Measurements from ENCODE around the gene NET1. TPM values are rescaled to one million over a fixed set of nuclear protein-coding genes. Genes with fewer than 3 reads are reported as not detected.

Gene NET1
- polyA plus RNA-seq, 2 of the 4 experiments (the other 2 are of a cell fraction) = 42.9 to 132 TPM

DNA sequence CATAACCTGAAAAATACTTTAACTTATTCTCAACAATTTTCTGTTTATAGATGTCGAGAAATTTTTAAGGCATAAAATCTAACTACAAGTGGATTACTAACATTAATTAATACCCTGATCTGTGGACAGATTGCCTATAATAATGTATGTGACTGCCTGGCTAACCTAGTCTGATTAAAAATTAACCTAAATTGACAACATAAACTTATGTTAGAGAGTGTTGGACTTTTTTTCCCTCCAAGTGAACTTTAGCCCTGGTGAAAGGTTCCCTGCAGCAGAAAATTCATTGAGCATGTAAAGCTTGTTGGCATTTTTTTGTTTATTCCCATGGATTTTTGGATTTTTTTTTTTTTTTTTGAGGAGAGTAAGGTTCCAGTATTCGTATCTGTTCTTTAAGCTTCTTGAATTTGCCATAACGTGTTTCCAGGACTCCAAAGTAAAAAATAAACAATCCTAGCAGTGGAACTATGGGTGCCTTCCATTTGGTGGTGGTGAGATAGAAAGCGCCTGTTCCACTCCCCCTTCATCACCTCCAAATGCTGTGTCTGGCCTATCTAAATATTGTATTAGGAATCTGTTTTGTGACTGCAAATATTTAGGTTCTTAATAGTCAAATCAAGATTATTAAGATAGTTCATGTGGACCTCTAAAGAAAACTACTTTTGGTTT lies 36.1 kb downstream of the NET1 start:
- no peaks in the 10 kb centered on the region for H3K9me3 ChIP-seq
- ChIA-PET CTCF (interaction anchor here (1.1 to 12.8 kb wide), 3 partner anchors 8 to 171 kb away, joined by 3 to 432 read pairs (median 3); no protein-coding TSS in a partner anchor), POLR2A (interaction anchor here (0.7 to 4.1 kb wide), 3 partner anchors 99 to 174 kb away, joined by 3 to 34 read pairs (median 13); no protein-coding TSS in a partner anchor)
- ATAC-seq (no peak), DNase-seq (ENCODE audit: low read depth in 1 of 2, low spot score in 1 of 2) (no peak), FAIRE-seq (no peak)
- peak overlapping the region; percentile 61 for H3K4me3 ChIP-seq
- H3K27ac ChIP-seq = peak overlapping the region; percentile 48 to 73
- peak overlapping the region; percentile 85 for H3K4me2 ChIP-seq
- TF ChIP-seq EHMT2 (IDR thresholded peaks at IDR 0.05; ENCODE audit: low read depth) (no peak), RFX5 (IDR thresholded peaks at IDR 0.05) (no peak), HOXB13 (CRISPR knock-in tag; IDR thresholded peaks at IDR 0.05; ENCODE audit: low read depth) (no peak), ZSCAN20 (CRISPR knock-in tag; IDR thresholded peaks at IDR 0.05) (no peak), HOXA7 (CRISPR knock-in tag; IDR thresholded peaks at IDR 0.05) (no peak)
- peaks cover 39% of the 10 kb centered on the region for H3K4me1 ChIP-seq
- WGBS (ENCODE audit: missing lambda C conversion rate) = 10% methylated on average over 4 of the region's 4 CpGs

DNA sequence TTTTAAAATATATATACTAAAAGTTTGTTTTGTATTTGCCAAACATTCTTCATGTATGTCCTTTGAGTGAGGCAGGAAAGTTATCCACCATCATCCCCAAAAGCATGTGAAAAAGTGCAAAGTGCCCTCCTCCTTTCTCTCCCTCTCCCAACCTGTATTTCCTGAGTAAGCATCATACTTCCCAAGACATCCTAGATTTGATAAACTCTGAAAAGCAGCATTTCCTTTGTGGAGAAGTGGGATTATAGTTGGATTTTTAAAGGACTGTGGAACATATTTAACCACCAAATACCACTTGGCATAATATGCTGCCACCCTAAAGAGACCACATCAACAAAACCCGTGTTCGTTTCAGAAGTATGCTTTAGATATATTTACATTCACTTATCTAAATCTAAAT lies 36.9 kb downstream of the NET1 start:
- FAIRE-seq (no peak), ATAC-seq (no peak), DNase-seq (ENCODE audit: low read depth in 1 of 2, low spot score in 1 of 2) (no peak)
- WGBS (ENCODE audit: missing lambda C conversion rate) = 17% methylated on average over 2 of the region's 2 CpGs
- ChIA-PET CTCF (no interaction called here), POLR2A (interaction anchor here (1.4 kb wide), 1 partner anchor 98 kb away, joined by 13 read pairs; no protein-coding TSS in a partner anchor)
- no peaks in the 10 kb centered on the region for H3K9me3 ChIP-seq
- TF ChIP-seq POLR2AphosphoS2 (conservative IDR thresholded peaks at IDR 0.05; ENCODE audit: low read length) (no peak), CEBPB (IDR thresholded peaks at IDR 0.05) (no peak), KDM1A (IDR thresholded peaks at IDR 0.05; ENCODE audit: low read depth) (no peak), ESRRA (IDR thresholded peaks at IDR 0.05; ENCODE audit: borderline replicate concordance, low read length) (no peak)
- peaks cover 39% of the 10 kb centered on the region for H3K4me1 ChIP-seq
- peak overlapping the region; percentile 61 for H3K4me3 ChIP-seq
- H3K4me2 ChIP-seq = peak overlapping the region; percentile 85
- H3K27ac ChIP-seq = peak overlapping the region; percentile 48 to 73; a peak in 5 of 6 replicates

DNA sequence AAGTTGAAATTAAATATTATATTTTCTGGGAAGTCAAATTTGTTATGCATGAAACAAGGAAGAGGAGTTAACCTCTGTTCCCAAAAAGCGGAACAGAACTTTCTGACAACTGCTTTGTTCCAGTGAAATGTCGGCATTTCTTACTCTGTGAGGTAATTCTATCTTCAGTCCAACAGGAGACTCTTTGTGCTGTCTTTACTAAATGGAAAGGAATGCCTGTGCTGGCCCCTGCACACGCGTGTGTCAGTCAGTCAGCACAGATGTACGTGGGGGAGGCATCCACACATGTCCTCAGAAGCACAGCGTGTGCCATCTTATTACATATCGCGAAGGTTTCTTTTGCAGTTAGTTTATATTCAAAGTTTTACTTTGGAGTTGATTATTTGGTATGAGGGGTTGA lies 37.5 kb downstream of the NET1 start:
- H3K27ac ChIP-seq = peak overlapping the region; percentile 64 to 73
- peak in 1 of 2 experiments; percentile 40 for DNase-seq (ENCODE audit: low read depth in 1 of 2, low spot score in 1 of 2)

More for the DNA sequence above, 37.5 kb downstream of the NET1 start:
- FAIRE-seq = no peak
- WGBS (ENCODE audit: missing lambda C conversion rate) = 57% methylated on average over 8 of the region's 8 CpGs
- peak in 1 of 2 experiments; percentile 28; a peak in 3 of 6 replicates for ATAC-seq
- Histone ChIP-seq H3K4me3 (peak overlapping the region; percentile 61), H3K9me3 (no peaks in the 10 kb centered on the region), H3K4me1 (peaks cover 39% of the 10 kb centered on the region), H3K4me2 (peak overlapping the region; percentile 85)
- TF ChIP-seq CBX2 (IDR thresholded peaks at IDR 0.05; ENCODE audit: borderline replicate concordance, low read depth) (no peak), JUNB (IDR thresholded peaks at IDR 0.05) (no peak), RNF2 (IDR thresholded peaks at IDR 0.05; ENCODE audit: borderline replicate concordance, low read depth) (no peak), MAFK (IDR thresholded peaks at IDR 0.05; ENCODE audit: partially characterized antibody) (no peak), NPAS2 (CRISPR knock-in tag; IDR thresholded peaks at IDR 0.05; ENCODE audit: borderline replicate concordance) (no peak), ESRRA (IDR thresholded peaks at IDR 0.05; ENCODE audit: borderline replicate concordance, low read length) (no peak), TP53 (CRISPR knock-in tag; IDR thresholded peaks at IDR 0.05) (no peak), HOXB5 (CRISPR knock-in tag; IDR thresholded peaks at IDR 0.05) (no peak), HOXA7 (CRISPR knock-in tag; IDR thresholded peaks at IDR 0.05) (no peak), RCOR1 (IDR thresholded peaks at IDR 0.05; ENCODE audit: low read depth, low read length) (no peak), FOXS1 (CRISPR knock-in tag; IDR thresholded peaks at IDR 0.05) (no peak), KDM5A (IDR thresholded peaks at IDR 0.05) (no peak), SMC3 (IDR thresholded peaks at IDR 0.05) (no peak), ZSCAN20 (CRISPR knock-in tag; IDR thresholded peaks at IDR 0.05) (no peak)
- TF ChIP-seq, protein P1, sequence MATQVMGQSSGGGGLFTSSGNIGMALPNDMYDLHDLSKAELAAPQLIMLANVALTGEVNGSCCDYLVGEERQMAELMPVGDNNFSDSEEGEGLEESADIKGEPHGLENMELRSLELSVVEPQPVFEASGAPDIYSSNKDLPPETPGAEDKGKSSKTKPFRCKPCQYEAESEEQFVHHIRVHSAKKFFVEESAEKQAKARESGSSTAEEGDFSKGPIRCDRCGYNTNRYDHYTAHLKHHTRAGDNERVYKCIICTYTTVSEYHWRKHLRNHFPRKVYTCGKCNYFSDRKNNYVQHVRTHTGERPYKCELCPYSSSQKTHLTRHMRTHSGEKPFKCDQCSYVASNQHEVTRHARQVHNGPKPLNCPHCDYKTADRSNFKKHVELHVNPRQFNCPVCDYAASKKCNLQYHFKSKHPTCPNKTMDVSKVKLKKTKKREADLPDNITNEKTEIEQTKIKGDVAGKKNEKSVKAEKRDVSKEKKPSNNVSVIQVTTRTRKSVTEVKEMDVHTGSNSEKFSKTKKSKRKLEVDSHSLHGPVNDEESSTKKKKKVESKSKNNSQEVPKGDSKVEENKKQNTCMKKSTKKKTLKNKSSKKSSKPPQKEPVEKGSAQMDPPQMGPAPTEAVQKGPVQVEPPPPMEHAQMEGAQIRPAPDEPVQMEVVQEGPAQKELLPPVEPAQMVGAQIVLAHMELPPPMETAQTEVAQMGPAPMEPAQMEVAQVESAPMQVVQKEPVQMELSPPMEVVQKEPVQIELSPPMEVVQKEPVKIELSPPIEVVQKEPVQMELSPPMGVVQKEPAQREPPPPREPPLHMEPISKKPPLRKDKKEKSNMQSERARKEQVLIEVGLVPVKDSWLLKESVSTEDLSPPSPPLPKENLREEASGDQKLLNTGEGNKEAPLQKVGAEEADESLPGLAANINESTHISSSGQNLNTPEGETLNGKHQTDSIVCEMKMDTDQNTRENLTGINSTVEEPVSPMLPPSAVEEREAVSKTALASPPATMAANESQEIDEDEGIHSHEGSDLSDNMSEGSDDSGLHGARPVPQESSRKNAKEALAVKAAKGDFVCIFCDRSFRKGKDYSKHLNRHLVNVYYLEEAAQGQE (IDR thresholded peaks at IDR 0.05) = no peak
- TF ChIP-seq, protein P2, sequence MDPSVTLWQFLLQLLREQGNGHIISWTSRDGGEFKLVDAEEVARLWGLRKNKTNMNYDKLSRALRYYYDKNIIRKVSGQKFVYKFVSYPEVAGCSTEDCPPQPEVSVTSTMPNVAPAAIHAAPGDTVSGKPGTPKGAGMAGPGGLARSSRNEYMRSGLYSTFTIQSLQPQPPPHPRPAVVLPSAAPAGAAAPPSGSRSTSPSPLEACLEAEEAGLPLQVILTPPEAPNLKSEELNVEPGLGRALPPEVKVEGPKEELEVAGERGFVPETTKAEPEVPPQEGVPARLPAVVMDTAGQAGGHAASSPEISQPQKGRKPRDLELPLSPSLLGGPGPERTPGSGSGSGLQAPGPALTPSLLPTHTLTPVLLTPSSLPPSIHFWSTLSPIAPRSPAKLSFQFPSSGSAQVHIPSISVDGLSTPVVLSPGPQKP (IDR thresholded peaks at IDR 0.05; ENCODE audit: low read depth, low read length) = no peak
- TF ChIP-seq, protein P3, sequence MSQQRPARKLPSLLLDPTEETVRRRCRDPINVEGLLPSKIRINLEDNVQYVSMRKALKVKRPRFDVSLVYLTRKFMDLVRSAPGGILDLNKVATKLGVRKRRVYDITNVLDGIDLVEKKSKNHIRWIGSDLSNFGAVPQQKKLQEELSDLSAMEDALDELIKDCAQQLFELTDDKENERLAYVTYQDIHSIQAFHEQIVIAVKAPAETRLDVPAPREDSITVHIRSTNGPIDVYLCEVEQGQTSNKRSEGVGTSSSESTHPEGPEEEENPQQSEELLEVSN (IDR thresholded peaks at IDR 0.05; ENCODE audit: borderline replicate concordance, low read depth) = no peak
- TF ChIP-seq, protein P4, sequence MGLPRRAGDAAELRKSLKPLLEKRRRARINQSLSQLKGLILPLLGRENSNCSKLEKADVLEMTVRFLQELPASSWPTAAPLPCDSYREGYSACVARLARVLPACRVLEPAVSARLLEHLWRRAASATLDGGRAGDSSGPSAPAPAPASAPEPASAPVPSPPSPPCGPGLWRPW (IDR thresholded peaks at IDR 0.05) = no peak
- TF ChIP-seq, protein P5, sequence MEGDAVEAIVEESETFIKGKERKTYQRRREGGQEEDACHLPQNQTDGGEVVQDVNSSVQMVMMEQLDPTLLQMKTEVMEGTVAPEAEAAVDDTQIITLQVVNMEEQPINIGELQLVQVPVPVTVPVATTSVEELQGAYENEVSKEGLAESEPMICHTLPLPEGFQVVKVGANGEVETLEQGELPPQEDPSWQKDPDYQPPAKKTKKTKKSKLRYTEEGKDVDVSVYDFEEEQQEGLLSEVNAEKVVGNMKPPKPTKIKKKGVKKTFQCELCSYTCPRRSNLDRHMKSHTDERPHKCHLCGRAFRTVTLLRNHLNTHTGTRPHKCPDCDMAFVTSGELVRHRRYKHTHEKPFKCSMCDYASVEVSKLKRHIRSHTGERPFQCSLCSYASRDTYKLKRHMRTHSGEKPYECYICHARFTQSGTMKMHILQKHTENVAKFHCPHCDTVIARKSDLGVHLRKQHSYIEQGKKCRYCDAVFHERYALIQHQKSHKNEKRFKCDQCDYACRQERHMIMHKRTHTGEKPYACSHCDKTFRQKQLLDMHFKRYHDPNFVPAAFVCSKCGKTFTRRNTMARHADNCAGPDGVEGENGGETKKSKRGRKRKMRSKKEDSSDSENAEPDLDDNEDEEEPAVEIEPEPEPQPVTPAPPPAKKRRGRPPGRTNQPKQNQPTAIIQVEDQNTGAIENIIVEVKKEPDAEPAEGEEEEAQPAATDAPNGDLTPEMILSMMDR (IDR thresholded peaks at IDR 0.05) = no peak
- CTCF ChIA-PET = interaction anchor here (1.2 to 1.3 kb wide), 2 partner anchors 172 to 173 kb away, joined by 3 to 5 read pairs; no protein-coding TSS in a partner anchor
- POLR2A ChIA-PET = no interaction called here
